PFSK-1 (cell line): ENCODE measurements around the gene CD22.

Experiments used
- FOXP2 ChIP-seq: optimal IDR thresholded peaks from 2 replicates; pipeline ENCODE3; 2011; ENCODE audit warnings: borderline replicate concordance, control low read depth, inconsistent platforms; ENCODE audit not compliant: insufficient read depth; ENCODE audit errors: extremely low read length, extremely low read depth
- POLR2AphosphoS5 ChIP-seq: IDR thresholded peaks from 2 replicates; pipeline ENCODE4 v1.6.1; 2012; ENCODE audit warnings: low read depth, mild to moderate bottlenecking, control low read depth, low read length, moderate library complexity
- REST ChIP-seq, 2 experiments: IDR thresholded peaks; 2 replicates each; pipeline versions ENCODE4 v1.6.1 to v1.8.0; 2011 to 2012; ENCODE audit warnings: low read depth in 2 of 2, low read length in 2 of 2, control low read depth in 1 of 2, inconsistent platforms in 1 of 2, mild to moderate bottlenecking in 1 of 2, moderate library complexity in 1 of 2; ENCODE audit not compliant: insufficient read depth in 1 of 2
- SIN3A ChIP-seq: IDR thresholded peaks from 2 replicates; pipeline ENCODE4 v1.6.1; 2012; ENCODE audit warnings: mild to moderate bottlenecking, low read length, moderate library complexity, borderline replicate concordance; ENCODE audit not compliant: insufficient read depth
- TAF1 ChIP-seq: IDR thresholded peaks from 2 replicates; pipeline ENCODE4 v1.6.1; 2012; ENCODE audit warnings: low read length, control low read depth, borderline replicate concordance; ENCODE audit not compliant: insufficient read depth

CD22 gene

GRCh38 chr19:35322014-35322413 lies 7.0 kb upstream of the CD22 start:
- TF ChIP-seq FOXP2 (no peak), TAF1 (no peak), SIN3A (no peak), REST (IDR thresholded peaks at IDR 0.05; ENCODE audit: insufficient read depth in 1 of 2, low read depth in 2 of 2, low read length in 2 of 2) (no peak), POLR2AphosphoS5 (no peak)

GRCh38 chr19:35327642-35328041 lies 1.3 kb upstream of the CD22 start:
- TF ChIP-seq SIN3A (no peak), FOXP2 (no peak), REST (IDR thresholded peaks at IDR 0.05; ENCODE audit: insufficient read depth in 1 of 2, low read depth in 2 of 2, low read length in 2 of 2) (no peak), TAF1 (no peak), POLR2AphosphoS5 (no peak)

- TF ChIP-seq REST (IDR thresholded peaks at IDR 0.05; ENCODE audit: insufficient read depth in 1 of 2, low read depth in 2 of 2, low read length in 2 of 2) (no peak), SIN3A (no peak), TAF1 (no peak), FOXP2 (no peak), POLR2AphosphoS5 (no peak)
These were observed 336 bp downstream of the CD22 start for GRCh38 chr19:35329323-35329722.

GRCh38 chr19:35330475-35330874 lies 1.5 kb downstream of the CD22 start:
- TF ChIP-seq POLR2AphosphoS5 (no peak), SIN3A (no peak), FOXP2 (no peak), TAF1 (no peak), REST (IDR thresholded peaks at IDR 0.05; ENCODE audit: insufficient read depth in 1 of 2, low read depth in 2 of 2, low read length in 2 of 2) (no peak)
